ENCODE results near the gene TPD52L1. TPM values are rescaled to one million over a fixed set of nuclear protein-coding genes. Genes with fewer than 3 reads are reported as not detected.
A peak's percentile ranks its signal among the peaks of the same experiment; 100 is the strongest.

TPD52L1 gene
- total and polyA plus RNA-seq, 2 experiments from 2014 or later = 5.1 to 12.3 TPM

DNA sequence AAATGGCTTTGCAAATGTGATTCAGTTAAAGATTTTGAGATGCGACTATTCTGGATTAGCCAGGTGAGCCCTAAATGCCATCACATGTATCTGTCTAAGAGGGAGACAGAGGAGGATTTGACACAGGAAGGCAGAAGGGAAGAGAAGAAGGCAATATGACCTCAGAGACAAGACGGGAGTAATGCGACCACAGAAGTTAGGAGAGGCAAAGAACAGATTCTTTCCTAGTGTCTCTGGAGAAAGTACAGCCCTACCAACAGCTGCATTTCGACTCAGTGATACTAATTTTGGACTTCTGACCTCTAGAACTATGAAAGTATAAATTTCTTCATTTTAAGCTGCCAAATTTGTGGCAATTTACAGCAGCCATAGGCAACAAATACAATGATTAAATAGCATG lies 24.2 kb upstream of the TPD52L1 start:
- H2AFZ ChIP-seq = no peak overlapping the region
- no peaks in the 10 kb centered on the region for H3K27me3 ChIP-seq (replicated peaks; ENCODE audit: insufficient read depth)
- in situ Hi-C loops (cut with MboI) = no loop called here
- H3K27ac ChIP-seq = no peak overlapping the region
- no peaks in the 10 kb centered on the region; the same call in 1 of the 2 replicates for H3K4me1 ChIP-seq (ENCODE audit: insufficient read depth)
- TF ChIP-seq EZH2phosphoT487 (IDR thresholded peaks at IDR 0.05; ENCODE audit: insufficient read depth, low read depth) = no peak
- H3K9ac ChIP-seq = no peak overlapping the region
- H3F3A ChIP-seq (ENCODE audit: insufficient read depth) = no peaks in the 10 kb centered on the region
- no peaks in the 10 kb centered on the region for H3K36me3 ChIP-seq (ENCODE audit: low read depth)
- no peaks in the 10 kb centered on the region for H3K79me2 ChIP-seq (ENCODE audit: insufficient read depth)
- no peaks in the 10 kb centered on the region for H3K9me3 ChIP-seq (ENCODE audit: low read depth)
- H4K20me1 ChIP-seq (ENCODE audit: insufficient read depth) = no peaks in the 10 kb centered on the region
- no peaks in the 10 kb centered on the region for H3K9me2 ChIP-seq (ENCODE audit: insufficient read depth)
- WGBS, 2 experiments (ENCODE audit: low coverage in 1 of 2, low lambda C conversion rate in 2 of 2, missing lambda C conversion rate in 2 of 2) = 63 to 77% methylated on average over 4 of the region's 4 CpGs
- DNase-seq = no peak
- H3K4me2 ChIP-seq (ENCODE audit: unreplicated experiment) = no peak overlapping the region
- H3K4me3 ChIP-seq = no peak overlapping the region

DNA sequence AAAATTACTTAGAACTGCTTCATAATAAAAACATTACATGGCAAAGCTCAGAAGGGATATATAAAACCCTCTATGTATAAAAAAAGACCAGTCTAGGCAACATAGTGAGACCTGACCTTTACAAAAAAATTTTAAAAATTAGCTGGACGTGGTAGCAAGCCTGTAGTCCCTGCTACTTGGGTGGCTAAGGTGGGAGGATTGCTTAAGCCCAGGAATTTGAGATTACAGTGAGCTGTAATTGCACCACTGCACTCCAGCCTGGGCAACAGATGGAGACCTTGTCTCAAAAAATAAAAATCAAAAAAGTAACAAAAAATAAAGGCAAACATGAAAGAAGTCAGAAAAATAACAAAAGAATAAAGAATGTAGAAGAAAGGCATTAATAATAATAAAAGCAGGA lies 21.5 kb upstream of the TPD52L1 start:
- Histone ChIP-seq H2AFZ (no peak overlapping the region), H3K9me2 (ENCODE audit: insufficient read depth) (no peaks in the 10 kb centered on the region), H3K79me2 (ENCODE audit: insufficient read depth) (no peaks in the 10 kb centered on the region), H3K4me3 (no peak overlapping the region), H4K20me1 (ENCODE audit: insufficient read depth) (no peaks in the 10 kb centered on the region), H3F3A (ENCODE audit: insufficient read depth) (no peaks in the 10 kb centered on the region), H3K9ac (no peak overlapping the region), H3K4me2 (ENCODE audit: unreplicated experiment) (no peak overlapping the region), H3K4me1 (ENCODE audit: insufficient read depth) (no peaks in the 10 kb centered on the region; the same call in 1 of the 2 replicates), H3K27ac (no peak overlapping the region), H3K27me3 (replicated peaks; ENCODE audit: insufficient read depth) (no peaks in the 10 kb centered on the region), H3K9me3 (ENCODE audit: low read depth) (no peaks in the 10 kb centered on the region), H3K36me3 (ENCODE audit: low read depth) (no peaks in the 10 kb centered on the region)
- DNase-seq = no peak
- TF ChIP-seq EZH2phosphoT487 (IDR thresholded peaks at IDR 0.05; ENCODE audit: insufficient read depth, low read depth) (no peak), EZH2 (IDR thresholded peaks at IDR 0.05; ENCODE audit: insufficient read depth, poor library complexity, severe bottlenecking) (no peak)
- in situ Hi-C loops (cut with MboI) = no loop called here
- 21 to 24% methylated on average over 1 of the region's 1 CpG for WGBS, 2 experiments (ENCODE audit: low coverage in 1 of 2, low lambda C conversion rate in 2 of 2, missing lambda C conversion rate in 2 of 2)

DNA sequence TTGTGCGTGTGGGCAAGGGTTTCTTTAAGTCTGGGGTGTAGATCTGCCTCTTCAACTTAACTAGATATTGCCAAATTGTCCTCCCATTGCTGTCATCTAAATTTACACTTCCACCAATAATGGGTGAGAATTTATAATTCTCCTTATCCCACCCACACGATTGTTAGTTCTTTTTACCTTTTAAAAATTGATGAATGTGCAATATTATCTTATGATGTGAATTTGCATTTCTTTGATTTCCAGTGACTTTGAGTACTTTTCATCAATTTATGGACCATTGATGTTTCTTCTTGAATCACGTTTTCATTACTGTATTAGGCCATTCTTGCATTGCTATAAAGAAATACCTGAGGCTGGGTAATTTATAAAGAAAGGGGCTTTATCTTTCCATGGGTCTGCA lies 17.2 kb upstream of the TPD52L1 start:
- Histone ChIP-seq H3F3A (ENCODE audit: insufficient read depth) (peaks cover 4% of the 10 kb centered on the region), H3K27ac (no peak overlapping the region), H4K20me1 (ENCODE audit: insufficient read depth) (no peaks in the 10 kb centered on the region), H3K4me3 (no peak overlapping the region), H3K9me2 (ENCODE audit: insufficient read depth) (no peaks in the 10 kb centered on the region), H3K4me2 (ENCODE audit: unreplicated experiment) (no peak overlapping the region), H3K4me1 (ENCODE audit: insufficient read depth) (peaks cover 10% of the 10 kb centered on the region), H3K9me3 (ENCODE audit: low read depth) (no peaks in the 10 kb centered on the region), H3K9ac (no peak overlapping the region), H2AFZ (no peak overlapping the region), H3K27me3 (replicated peaks; ENCODE audit: insufficient read depth) (no peaks in the 10 kb centered on the region), H3K36me3 (ENCODE audit: low read depth) (no peaks in the 10 kb centered on the region), H3K79me2 (ENCODE audit: insufficient read depth) (no peaks in the 10 kb centered on the region)
- no peak for DNase-seq
- no peak for TF ChIP-seq EZH2phosphoT487 (IDR thresholded peaks at IDR 0.05; ENCODE audit: insufficient read depth, low read depth)
- TF ChIP-seq EZH2 (IDR thresholded peaks at IDR 0.05; ENCODE audit: insufficient read depth, poor library complexity, severe bottlenecking) = no peak
- in situ Hi-C loops (cut with MboI) = no loop called here
- 76 to 79% methylated on average over 3 of the region's 3 CpGs for WGBS, 2 experiments (ENCODE audit: low coverage in 1 of 2, low lambda C conversion rate in 2 of 2, missing lambda C conversion rate in 2 of 2)

DNA sequence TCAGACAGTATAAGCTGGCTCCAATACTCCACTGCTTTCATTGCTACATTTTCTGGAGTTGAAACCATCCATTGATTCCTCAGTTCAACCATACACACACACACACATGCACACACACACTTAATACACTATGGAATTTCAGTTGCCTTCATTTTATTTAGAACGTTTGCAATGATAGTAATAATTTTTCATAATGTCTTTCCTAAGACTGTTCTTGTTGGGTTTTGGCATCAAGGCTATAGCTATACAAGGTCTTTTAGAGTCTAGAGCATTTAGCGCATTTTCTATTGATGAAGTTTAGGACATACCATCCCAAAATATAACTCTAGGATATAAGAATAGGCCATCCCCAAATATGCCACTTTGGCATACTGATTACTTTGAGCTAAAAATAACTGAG lies 15.5 kb upstream of the TPD52L1 start:
- Histone ChIP-seq H2AFZ (no peak overlapping the region), H3K4me2 (ENCODE audit: unreplicated experiment) (no peak overlapping the region), H3K4me3 (no peak overlapping the region), H4K20me1 (ENCODE audit: insufficient read depth) (no peaks in the 10 kb centered on the region), H3K79me2 (ENCODE audit: insufficient read depth) (no peaks in the 10 kb centered on the region), H3F3A (ENCODE audit: insufficient read depth) (peaks cover 4% of the 10 kb centered on the region), H3K9ac (no peak overlapping the region), H3K9me2 (ENCODE audit: insufficient read depth) (no peaks in the 10 kb centered on the region), H3K27me3 (replicated peaks; ENCODE audit: insufficient read depth) (no peaks in the 10 kb centered on the region), H3K36me3 (ENCODE audit: low read depth) (no peaks in the 10 kb centered on the region), H3K4me1 (ENCODE audit: insufficient read depth) (peaks cover 19% of the 10 kb centered on the region), H3K9me3 (ENCODE audit: low read depth) (no peaks in the 10 kb centered on the region), H3K27ac (no peak overlapping the region)
- in situ Hi-C loops (cut with MboI) = no loop called here
- no peak for TF ChIP-seq EZH2 (IDR thresholded peaks at IDR 0.05; ENCODE audit: insufficient read depth, poor library complexity, severe bottlenecking)
- TF ChIP-seq EZH2phosphoT487 (IDR thresholded peaks at IDR 0.05; ENCODE audit: insufficient read depth, low read depth) = no peak
- no peak for DNase-seq
- 81 to 82% methylated on average over 2 of the region's 2 CpGs for WGBS, 2 experiments (ENCODE audit: low coverage in 1 of 2, low lambda C conversion rate in 2 of 2, missing lambda C conversion rate in 2 of 2)

DNA sequence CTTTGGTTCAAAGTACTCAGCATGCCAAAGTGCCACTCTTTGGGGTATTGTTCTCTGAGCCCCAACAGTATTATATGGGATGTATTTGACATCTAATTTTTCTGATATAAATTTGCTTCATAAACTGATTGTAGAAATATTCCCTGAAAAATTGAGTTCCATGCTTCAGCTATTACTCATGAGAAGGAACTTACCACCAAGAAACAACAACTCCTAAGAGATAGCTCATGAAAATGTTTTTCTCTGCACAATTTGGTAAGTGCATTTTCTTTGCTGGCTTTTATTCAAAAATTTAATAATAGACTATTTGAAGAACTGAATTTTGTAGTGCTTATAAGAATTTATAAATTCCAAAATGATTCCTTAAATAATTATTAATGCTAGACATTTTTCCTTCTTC lies 12.8 kb upstream of the TPD52L1 start:
- H3K9me2 ChIP-seq (ENCODE audit: insufficient read depth) = no peaks in the 10 kb centered on the region
- H3K4me3 ChIP-seq = no peak overlapping the region
- DNase-seq = peak; percentile 52
- no peaks in the 10 kb centered on the region for H3K36me3 ChIP-seq (ENCODE audit: low read depth)
- no peak overlapping the region for H3K4me2 ChIP-seq (ENCODE audit: unreplicated experiment)
- H3K9me3 ChIP-seq (ENCODE audit: low read depth) = no peaks in the 10 kb centered on the region
- no peaks in the 10 kb centered on the region for H3K79me2 ChIP-seq (ENCODE audit: insufficient read depth)
- in situ Hi-C loops (cut with MboI) = no loop called here
- no peak overlapping the region for H3K27ac ChIP-seq
- peaks cover 4% of the 10 kb centered on the region for H3F3A ChIP-seq (ENCODE audit: insufficient read depth)
- no peaks in the 10 kb centered on the region for H3K27me3 ChIP-seq (replicated peaks; ENCODE audit: insufficient read depth)
- H2AFZ ChIP-seq = 0 out of 2 replicates have a peak overlapping the region, but pooled peaks have one; percentile 41
- H3K9ac ChIP-seq = no peak overlapping the region
- no peaks in the 10 kb centered on the region for H4K20me1 ChIP-seq (ENCODE audit: insufficient read depth)
- TF ChIP-seq EZH2 (IDR thresholded peaks at IDR 0.05; ENCODE audit: insufficient read depth, poor library complexity, severe bottlenecking) (no peak), EZH2phosphoT487 (IDR thresholded peaks at IDR 0.05; ENCODE audit: insufficient read depth, low read depth) (no peak)
- H3K4me1 ChIP-seq (ENCODE audit: insufficient read depth) = peaks cover 19% of the 10 kb centered on the region
